ENCODE data around the gene ILKAP.

DNA sequence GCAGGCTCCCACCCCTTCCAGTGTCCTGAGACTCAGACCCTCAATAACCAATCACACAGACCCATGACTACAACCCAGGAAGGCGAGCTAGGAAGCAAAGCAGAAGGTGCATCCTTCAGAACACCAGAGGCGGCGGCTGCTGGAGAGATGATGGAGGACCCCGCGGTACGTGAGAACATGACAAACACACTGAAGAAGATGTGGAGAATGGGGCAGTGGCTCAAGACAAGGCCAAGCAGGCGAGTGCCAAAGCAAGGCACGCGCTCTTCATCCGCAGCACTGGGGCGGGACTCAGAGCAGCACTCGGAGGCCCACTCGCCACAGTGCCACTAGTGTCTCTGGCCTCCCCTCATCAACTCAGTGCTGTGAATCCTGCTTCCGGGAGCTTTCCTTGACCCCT is 31.1 kb downstream of the ILKAP start:
- no peak for TF ChIP-seq POLR2AphosphoS5 (IDR thresholded peaks at IDR 0.05; ENCODE audit: low read depth, low read length)
- TF ChIP-seq, protein P1, sequence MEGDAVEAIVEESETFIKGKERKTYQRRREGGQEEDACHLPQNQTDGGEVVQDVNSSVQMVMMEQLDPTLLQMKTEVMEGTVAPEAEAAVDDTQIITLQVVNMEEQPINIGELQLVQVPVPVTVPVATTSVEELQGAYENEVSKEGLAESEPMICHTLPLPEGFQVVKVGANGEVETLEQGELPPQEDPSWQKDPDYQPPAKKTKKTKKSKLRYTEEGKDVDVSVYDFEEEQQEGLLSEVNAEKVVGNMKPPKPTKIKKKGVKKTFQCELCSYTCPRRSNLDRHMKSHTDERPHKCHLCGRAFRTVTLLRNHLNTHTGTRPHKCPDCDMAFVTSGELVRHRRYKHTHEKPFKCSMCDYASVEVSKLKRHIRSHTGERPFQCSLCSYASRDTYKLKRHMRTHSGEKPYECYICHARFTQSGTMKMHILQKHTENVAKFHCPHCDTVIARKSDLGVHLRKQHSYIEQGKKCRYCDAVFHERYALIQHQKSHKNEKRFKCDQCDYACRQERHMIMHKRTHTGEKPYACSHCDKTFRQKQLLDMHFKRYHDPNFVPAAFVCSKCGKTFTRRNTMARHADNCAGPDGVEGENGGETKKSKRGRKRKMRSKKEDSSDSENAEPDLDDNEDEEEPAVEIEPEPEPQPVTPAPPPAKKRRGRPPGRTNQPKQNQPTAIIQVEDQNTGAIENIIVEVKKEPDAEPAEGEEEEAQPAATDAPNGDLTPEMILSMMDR (IDR thresholded peaks at IDR 0.05): no peak
- TF ChIP-seq, protein P2, sequence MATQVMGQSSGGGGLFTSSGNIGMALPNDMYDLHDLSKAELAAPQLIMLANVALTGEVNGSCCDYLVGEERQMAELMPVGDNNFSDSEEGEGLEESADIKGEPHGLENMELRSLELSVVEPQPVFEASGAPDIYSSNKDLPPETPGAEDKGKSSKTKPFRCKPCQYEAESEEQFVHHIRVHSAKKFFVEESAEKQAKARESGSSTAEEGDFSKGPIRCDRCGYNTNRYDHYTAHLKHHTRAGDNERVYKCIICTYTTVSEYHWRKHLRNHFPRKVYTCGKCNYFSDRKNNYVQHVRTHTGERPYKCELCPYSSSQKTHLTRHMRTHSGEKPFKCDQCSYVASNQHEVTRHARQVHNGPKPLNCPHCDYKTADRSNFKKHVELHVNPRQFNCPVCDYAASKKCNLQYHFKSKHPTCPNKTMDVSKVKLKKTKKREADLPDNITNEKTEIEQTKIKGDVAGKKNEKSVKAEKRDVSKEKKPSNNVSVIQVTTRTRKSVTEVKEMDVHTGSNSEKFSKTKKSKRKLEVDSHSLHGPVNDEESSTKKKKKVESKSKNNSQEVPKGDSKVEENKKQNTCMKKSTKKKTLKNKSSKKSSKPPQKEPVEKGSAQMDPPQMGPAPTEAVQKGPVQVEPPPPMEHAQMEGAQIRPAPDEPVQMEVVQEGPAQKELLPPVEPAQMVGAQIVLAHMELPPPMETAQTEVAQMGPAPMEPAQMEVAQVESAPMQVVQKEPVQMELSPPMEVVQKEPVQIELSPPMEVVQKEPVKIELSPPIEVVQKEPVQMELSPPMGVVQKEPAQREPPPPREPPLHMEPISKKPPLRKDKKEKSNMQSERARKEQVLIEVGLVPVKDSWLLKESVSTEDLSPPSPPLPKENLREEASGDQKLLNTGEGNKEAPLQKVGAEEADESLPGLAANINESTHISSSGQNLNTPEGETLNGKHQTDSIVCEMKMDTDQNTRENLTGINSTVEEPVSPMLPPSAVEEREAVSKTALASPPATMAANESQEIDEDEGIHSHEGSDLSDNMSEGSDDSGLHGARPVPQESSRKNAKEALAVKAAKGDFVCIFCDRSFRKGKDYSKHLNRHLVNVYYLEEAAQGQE (IDR thresholded peaks at IDR 0.05; ENCODE audit: insufficient read depth in 1 of 2, low read depth in 2 of 2, low read length in 1 of 2): no peak

Data from Panc1 (cell line).